ENCODE results near the gene ATAD1. TPM values are rescaled to one million over a fixed set of nuclear protein-coding genes. Genes with fewer than 3 reads are reported as not detected.

Gene ATAD1
- total and polyA plus RNA-seq, 2 of the 8 experiments (the other 6 are each of a cell fraction or from before 2014, with no cell fraction given), result 8.9 to 35.3 TPM

DNA sequence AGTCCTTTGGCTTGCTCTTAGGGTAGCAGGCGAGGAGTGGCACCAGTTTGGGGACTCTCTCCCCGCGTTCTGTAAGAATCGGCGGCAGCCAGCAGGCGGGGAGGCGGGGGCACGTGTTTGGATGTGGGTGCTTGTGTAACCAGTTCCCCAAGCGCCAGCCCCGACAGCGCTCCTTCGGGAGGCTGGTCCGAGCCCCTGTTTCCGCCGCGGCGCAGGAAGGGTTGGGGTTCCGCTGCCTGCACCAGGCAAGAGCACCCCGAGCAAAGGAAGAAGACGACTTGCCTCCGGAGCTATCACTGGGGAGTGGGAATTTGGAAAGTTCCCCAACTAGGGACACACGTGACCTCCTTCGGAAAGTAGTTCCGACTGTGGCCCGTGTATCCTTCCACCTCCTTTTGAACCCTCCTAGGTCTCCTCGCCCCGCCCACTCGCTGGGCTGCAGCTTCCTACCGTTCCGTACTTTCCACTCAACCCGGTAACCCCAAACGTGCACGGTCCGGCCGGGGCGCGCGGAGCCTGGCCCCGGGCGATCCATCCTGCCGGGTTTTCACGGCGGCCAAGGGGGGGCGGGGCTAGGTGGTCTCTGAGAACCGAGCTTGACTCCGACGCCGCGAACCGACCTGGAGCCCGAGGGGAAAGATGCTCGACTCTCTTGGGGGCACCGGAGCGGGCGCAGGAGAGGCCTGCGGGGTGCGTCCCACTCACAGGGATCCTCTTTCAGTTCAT is 44.1 kb upstream of the ATAD1 start:
- WGBS, 2 experiments (ENCODE audit: extremely low coverage in 1 of 2, insufficient coverage in 1 of 2, insufficient read length in 1 of 2, insufficient replicate concordance in 2 of 2, low coverage in 1 of 2, low lambda C conversion rate in 2 of 2, missing lambda C conversion rate in 1 of 2), result 3% methylated on average over 48 of the region's 57 CpGs; no CpG with 5 or more reads in 1 of the 2 experiments
- peak overlapping the region; percentile 78 to 98 for H3K4me2 ChIP-seq (ENCODE audit: insufficient read depth in 1 of 2, low read depth in 2 of 2, low read length in 2 of 2)
- no peaks in the 10 kb centered on the region; a peak in 1 of 8 replicates for H3K36me3 ChIP-seq (ENCODE audit: control insufficient read depth in 2 of 4, insufficient read depth in 4 of 4, low read length in 3 of 4)
- H3K56ac ChIP-seq (replicated peaks; ENCODE audit: insufficient read length, low read depth, low read length), result peak overlapping the region; percentile 89
- peak overlapping the region; percentile 85; the same call in 1 of the 2 replicates for H2BK12ac ChIP-seq (ENCODE audit: low read depth, low read length)
- no peak overlapping the region for H3K23ac ChIP-seq (ENCODE audit: insufficient read length)
- H4K20me1 ChIP-seq (replicated peaks in 1 of 2; ENCODE audit: control insufficient read depth in 1 of 2, insufficient read depth in 2 of 2, low read length in 2 of 2), result peaks cover 11 to 15% of the 10 kb centered on the region in 2 experiments
- no peaks in the 10 kb centered on the region for H3K79me1 ChIP-seq (ENCODE audit: low read depth, low read length)
- peak; percentile 95 to 98 for DNase-seq (ENCODE audit: low read depth in 1 of 2, low spot score in 2 of 2)
- ChIA-PET POLR2A (ENCODE audit: partially characterized antibody) (interaction anchor here (0.5 to 4.4 kb wide), 37 partner anchors 9 to 1020 kb away, joined by 3 to 24 read pairs (median 4); partner anchors contain the start of genes ATAD1 and RNLS), CTCF (ENCODE audit: partially characterized antibody) (interaction anchor here (0.7 to 3.8 kb wide), 11 partner anchors 9 to 662 kb away, joined by 3 to 19 read pairs (median 4); partner anchors contain the start of gene ATAD1)
- H2AFZ ChIP-seq (ENCODE audit: low read length), result peak overlapping the region; percentile 46
- no peaks in the 10 kb centered on the region for H3K9me3 ChIP-seq (ENCODE audit: insufficient read depth in 2 of 2, low read depth in 1 of 2, low read length in 1 of 2)
- H3K79me2 ChIP-seq (ENCODE audit: control insufficient read depth in 1 of 2, insufficient read depth in 2 of 2, low read length in 2 of 2), result peaks cover 18 to 30% of the 10 kb centered on the region in 2 experiments
- peak; percentile 62 for FAIRE-seq
- no peak overlapping the region for H2BK20ac ChIP-seq (ENCODE audit: low read length)
- H3K23me2 ChIP-seq (ENCODE audit: low read depth, low read length), result peaks cover 24% of the 10 kb centered on the region
- H2BK120ac ChIP-seq (replicated peaks; ENCODE audit: low read depth, low read length), result no peak overlapping the region
- peak overlapping the region; percentile 92 for H3K27ac ChIP-seq (ENCODE audit: low read depth, low read length)
- H2BK15ac ChIP-seq (ENCODE audit: low read length), result peak overlapping the region; percentile 83; the same call in 1 of the 2 replicates
- H3K9ac ChIP-seq (replicated peaks in 1 of 4; ENCODE audit: extremely low read depth in 1 of 4, low read depth in 3 of 4, low read length in 3 of 4), result peak overlapping the region; percentile 60 to 97 (median 94)
- H3K27me3 ChIP-seq (replicated peaks in 1 of 4; ENCODE audit: control insufficient read depth in 3 of 4, extremely low read depth in 1 of 4, insufficient read depth in 3 of 4, low read length in 3 of 4), result no peaks in the 10 kb centered on the region
- no peak overlapping the region for H3K14ac ChIP-seq (ENCODE audit: insufficient read length)
- H4K5ac ChIP-seq (ENCODE audit: insufficient read length, low read depth, low read length), result peak overlapping the region; percentile 93
- H2AK5ac ChIP-seq (ENCODE audit: low read depth, low read length), result no peak overlapping the region
- H2BK5ac ChIP-seq (ENCODE audit: low read depth, low read length), result peak overlapping the region; percentile 90
- H3K18ac ChIP-seq (ENCODE audit: extremely low read depth, low read length), result peak overlapping the region; percentile 99
- peak overlapping the region; percentile 93 for H4K8ac ChIP-seq (ENCODE audit: extremely low read depth, insufficient read depth, low read length)
- peaks cover 0 to 6% (median 1%) of the 10 kb centered on the region in 4 experiments; a peak in 4 of 7 replicates for H3K4me1 ChIP-seq (replicated peaks in 1 of 4; ENCODE audit: control insufficient read depth in 3 of 4, insufficient read depth in 4 of 4, low read length in 3 of 4)
- peak overlapping the region; percentile 30 for H3K4ac ChIP-seq (replicated peaks; ENCODE audit: insufficient read length, low read depth, low read length)
- peak overlapping the region; percentile 83 to 96 (median 90) for H3K4me3 ChIP-seq (ENCODE audit: extremely low read depth in 1 of 4, insufficient read depth in 2 of 4, low read depth in 3 of 4, low read length in 4 of 4)
- H4K91ac ChIP-seq (replicated peaks; ENCODE audit: insufficient read length, low read length), result peak overlapping the region; percentile 33
- no peak for TF ChIP-seq EZH2 (IDR thresholded peaks at IDR 0.05; ENCODE audit: low read depth, low read length, severe bottlenecking)
- no peak for TF ChIP-seq KDM5A (IDR thresholded peaks at IDR 0.05; ENCODE audit: low read length)
- no peak for TF ChIP-seq ZNF274 (IDR thresholded peaks at IDR 0.05; ENCODE audit: borderline replicate concordance, extremely low read depth, low read length)
- TF ChIP-seq SP4 (IDR thresholded peaks at IDR 0.05; ENCODE audit: low read length), result peak; percentile 97
- TF ChIP-seq USF2 (IDR thresholded peaks at IDR 0.05; ENCODE audit: low read length), result peak; percentile 92
- TF ChIP-seq ATF3 (IDR thresholded peaks at IDR 0.05; ENCODE audit: insufficient read depth, low read depth, low read length), result peak; percentile 39; the same call in 1 of the 2 replicates
- no peak for TF ChIP-seq GABPA (IDR thresholded peaks at IDR 0.05; ENCODE audit: borderline replicate concordance, insufficient read depth, low read length)
- TF ChIP-seq POU5F1 (IDR thresholded peaks at IDR 0.05; ENCODE audit: low read depth, low read length), result no peak
- peak; percentile 81 for TF ChIP-seq YY1 (IDR thresholded peaks at IDR 0.05; ENCODE audit: low read depth, low read length)
- TF ChIP-seq RBBP5 (IDR thresholded peaks at IDR 0.05; ENCODE audit: borderline replicate concordance, low read depth, low read length), result no peak

All from H1 (cell line).